HG03521 (cell line): ENCODE data around the gene MB21D2.

Experiments
- ATAC-seq: cut with Tn5 transposase; IDR thresholded peaks from one replicate; pipeline ENCODE4 v1.9.1; 2021; ENCODE audit warnings: mild to moderate bottlenecking, moderate library complexity; ENCODE audit not compliant: unreplicated experiment

MB21D2 gene

GRCh38 chr3:192835818-192836815 lies 81.5 kb downstream of the MB21D2 start:
- ATAC-seq = no peak

DNA sequence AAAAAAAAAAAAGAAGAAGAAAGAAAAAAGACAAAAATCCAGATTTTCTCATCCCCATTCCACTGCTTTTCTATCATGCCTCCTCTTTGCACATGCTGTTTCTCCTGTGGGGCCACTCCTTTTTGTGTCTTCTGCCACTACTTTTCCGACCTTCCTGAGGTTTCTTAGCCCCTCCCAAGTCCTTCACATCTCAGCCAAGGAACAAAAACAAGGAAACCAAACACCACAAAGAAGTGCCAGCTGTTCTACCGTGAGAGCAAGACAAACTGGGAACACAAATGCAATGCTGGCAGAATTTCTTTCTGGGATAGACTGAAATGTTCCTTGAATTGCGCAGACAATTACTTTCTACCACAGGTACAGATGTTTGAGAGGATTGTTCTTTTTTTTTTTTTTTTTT lies 83.2 kb downstream of the MB21D2 start:
- no peak for ATAC-seq

GRCh38 chr3:192833177-192833890 lies 84.3 kb downstream of the MB21D2 start:
- ATAC-seq = no peak

DNA sequence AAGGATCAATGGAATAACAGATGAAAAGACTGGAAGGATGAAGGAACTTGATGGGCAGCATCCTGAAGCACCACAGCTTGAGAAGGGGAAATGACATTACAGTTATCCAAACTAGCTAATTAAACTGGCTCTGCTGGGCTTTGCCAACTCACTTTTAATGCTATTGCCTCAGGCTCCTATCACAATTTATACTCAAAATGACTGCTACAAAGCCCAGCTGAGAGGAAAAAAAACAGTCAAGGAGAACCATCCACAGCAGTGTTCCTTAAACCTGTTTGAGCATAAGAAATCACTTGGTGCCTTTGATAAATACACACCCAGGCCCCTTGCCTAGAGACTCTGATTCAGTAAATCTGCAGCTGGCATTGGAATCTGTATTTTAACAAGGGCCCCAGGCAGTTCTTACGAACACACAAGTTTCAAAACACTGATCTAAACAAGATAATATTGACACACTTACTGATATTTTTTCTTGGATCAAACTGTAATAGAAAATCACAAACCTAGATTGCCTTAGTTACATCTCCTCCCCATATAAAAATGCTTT lies 85.8 kb downstream of the MB21D2 start:
- no peak for ATAC-seq

DNA sequence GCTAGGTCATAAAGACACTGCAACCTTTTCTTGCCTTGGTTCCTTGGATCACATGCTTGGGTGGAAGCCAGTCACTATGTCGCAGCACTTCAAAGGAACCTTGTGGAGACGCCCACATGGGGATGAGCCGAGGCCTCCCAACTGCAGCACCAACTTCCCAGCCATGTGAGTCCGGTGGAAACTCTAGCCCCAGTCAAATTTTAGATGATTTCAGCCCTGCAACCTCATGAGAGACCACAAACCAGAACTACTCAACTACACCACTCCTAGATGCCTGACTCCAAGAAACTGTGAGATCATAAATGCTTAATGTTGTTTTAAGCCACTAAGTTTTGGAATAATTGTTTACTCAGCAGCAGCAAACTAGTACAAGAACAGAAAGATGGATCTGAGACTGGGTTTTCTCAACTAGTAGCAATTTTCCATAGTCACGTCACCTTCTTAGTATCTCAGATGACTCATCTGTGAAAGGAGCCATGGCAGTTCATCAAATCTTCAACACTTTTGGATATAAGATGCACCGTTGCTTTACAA lies 86.5 kb downstream of the MB21D2 start:
- ATAC-seq = no peak

DNA sequence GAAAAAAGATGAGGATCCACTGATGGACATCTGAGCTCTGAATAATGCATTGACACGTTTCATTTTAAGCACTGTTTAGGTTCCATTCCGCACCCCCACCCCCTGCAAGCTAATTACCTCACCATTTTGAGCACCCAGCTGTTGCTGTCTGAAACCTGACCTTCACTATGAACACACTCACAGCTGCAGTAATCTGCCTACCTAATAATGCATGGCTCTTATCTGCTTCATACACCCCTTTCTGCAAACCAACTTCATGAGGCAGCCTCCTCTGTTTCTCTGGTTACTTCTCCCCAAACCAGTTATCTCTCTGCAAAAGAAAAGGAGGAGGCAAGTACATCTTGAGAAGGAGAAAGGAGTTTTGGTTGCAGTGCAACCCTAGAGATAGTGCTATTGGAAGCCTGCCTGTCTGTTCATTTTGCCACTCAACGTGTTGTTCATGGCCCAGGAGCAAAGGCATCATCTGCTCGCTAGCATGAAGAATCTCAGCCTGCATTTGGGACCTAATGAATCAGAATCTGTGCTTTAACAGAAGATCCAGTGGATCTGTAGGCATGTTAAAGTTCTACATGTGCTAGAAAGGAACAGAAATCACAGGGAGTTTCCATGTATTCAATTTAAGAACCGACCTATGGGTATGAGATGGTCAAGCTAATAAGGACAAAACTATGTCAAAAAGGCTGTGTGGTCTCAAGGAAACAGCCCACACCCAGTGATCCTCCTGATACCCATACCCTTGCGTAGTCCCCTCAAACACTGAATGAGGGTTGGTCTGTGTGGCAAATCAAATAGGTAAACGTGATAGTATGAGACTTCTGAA lies 87.2 kb downstream of the MB21D2 start:
- no peak for ATAC-seq

DNA sequence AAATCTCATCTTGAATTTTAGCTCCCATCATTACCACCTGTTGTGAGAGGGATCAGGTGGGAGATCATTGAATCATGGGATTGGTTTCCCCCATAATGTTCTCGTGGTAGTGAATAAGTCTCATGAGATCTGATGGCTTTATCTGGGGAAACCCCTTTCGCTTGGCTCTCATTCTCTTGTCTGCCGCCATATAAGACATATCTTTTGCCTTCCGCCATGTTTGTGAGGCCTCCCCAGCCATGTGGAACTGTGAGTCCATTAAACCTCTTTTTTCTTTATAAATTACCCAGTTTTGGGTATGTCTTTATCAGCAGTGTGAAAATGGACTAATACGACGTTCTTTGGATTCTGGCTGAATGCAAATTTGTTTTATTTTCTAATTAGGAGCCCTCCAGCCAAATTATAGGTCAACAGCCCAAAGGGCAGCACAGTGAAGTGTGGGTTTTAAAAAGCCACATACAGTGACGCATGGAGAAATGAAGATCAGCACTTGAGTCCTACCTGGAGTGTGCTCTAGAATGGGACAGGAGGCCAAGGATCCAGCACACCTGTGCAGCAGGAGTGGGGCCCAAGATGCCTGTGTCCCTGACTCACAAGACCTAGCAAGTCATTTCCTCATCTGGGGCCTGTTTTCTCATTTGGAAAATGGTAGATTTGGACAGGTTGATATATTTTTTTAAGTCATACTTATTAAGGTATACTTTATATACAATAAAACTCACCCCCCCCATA lies 89.6 kb downstream of the MB21D2 start:
- ATAC-seq = no peak

DNA sequence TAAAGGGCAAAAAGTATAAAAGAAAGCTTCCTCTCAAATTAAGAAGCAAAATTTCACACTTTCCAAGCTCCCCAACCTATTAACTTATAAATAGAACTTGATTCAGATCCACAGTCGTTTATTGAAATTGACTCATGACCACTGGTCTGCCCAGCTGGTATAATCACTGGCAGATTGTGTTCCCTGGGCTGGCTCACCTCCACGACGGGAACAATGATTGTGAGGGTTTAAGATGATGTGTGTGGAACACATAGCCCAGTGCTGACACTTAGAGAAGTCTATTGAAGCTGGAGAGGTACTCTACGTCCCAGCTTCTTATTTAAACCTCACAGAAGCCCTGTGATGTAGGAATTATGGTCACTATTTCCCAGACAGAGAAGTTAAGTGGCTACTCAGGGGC lies 90.4 kb downstream of the MB21D2 start:
- ATAC-seq = no peak

- no peak for ATAC-seq
Observed at GRCh38 chr3:192826214-192827006, 91.2 kb downstream of the MB21D2 start.

DNA sequence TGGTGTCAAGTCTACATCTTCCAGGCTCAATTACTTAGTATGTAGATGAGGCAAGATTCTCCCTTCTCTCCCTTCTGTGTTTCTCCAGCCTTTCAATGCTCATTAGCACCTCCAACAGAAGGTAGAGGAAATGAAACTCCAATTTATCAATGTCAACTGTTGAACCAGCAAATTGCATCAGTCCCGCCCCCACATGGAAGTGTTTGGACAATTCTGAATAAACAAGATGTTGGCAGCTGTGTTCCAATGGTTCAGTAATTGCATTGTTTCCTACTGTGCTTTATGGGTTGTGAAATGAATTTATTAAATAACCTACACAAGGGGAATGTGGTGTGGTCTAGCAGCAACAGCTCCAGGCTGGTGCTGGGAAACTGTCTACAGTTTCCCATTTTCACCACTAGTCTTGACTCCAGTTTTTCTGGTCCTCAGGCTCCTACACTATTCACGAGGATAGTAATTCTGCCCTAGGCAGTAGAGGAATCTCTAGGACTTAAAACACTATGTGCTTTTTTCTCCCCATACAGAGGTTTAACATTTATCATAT lies 91.9 kb downstream of the MB21D2 start:
- ATAC-seq = no peak

- no peak for ATAC-seq
Observed at GRCh38 chr3:192825216-192825615, 92.4 kb downstream of the MB21D2 start.

DNA sequence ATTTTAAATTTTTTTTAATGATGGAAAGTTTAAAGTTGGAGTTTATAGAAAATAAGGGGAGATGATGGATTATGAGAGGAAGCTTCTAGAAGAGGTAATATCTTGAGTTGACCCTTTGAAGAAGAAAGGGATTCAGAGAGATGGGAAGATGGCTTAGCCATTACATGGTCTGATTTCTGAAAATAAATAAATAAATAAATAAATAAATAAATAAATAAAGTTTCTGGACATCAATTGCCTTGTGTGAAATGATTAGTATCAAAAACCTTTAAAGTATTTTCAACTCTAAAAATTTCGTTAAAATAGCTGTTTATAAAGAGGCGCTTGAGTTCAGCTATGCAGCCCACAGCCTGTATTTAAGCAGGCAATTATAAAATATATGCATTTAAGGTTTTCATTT lies 93.3 kb downstream of the MB21D2 start:
- no peak for ATAC-seq

DNA sequence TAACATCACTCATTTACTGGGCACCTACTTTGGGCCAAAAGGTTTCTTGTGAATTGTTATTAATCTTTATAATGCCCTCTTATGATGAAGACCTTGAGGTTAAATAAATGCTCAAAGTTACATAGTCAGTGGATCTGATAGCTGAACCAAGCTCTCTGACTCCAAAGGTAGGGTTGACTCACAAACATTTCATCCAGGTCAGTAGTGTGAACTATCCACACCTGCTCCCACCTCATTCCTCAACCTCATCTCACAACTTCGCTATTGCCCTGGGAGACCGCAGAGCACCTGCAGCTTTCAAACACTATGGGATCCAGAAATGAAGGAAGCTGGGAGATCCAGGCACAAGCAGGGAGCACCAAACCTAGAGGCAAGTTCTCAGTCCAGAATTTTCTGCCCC lies 96.5 kb downstream of the MB21D2 start:
- no peak for ATAC-seq

- ATAC-seq = no peak
Observed at GRCh38 chr3:192820161-192820560, 97.5 kb downstream of the MB21D2 start.

- ATAC-seq = no peak
Observed at GRCh38 chr3:192819001-192819569, 98.6 kb downstream of the MB21D2 start.

DNA sequence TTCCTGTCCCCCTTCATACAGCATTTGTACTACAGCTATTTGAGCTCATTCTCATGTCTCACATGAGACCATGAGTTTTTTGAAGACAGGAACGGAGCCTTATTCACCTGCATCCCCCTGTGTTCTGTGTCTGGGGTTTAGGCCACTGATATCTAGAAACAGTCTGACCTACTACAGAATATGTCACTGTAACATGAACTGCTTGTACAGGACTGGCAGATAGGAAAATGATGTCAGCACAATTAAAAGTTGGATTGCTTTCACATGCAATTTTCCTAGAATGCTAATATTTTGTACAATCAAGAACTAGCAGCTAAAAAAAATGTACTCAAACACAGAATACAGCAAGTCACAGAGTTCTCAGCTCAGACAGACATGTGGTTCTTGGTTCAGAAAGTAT lies 99.5 kb downstream of the MB21D2 start:
- no peak for ATAC-seq

DNA sequence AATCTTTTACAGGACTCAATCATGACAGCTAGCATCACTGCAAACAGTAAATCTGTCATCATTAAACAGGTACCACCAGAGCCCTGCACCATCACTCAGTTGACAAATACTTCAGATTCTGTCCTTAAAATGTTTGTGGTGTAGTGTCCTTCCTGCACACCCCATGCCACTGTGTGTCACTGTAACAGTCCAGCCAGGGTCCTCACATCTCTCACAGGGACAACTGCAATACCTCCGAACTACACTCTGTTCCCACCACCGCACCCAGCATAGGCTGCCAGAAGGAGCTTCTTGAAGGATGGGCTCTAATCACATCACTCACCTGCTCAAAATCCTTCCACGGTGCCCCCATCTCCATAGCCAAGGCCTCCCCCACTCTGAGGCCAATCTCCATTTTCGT lies 100.2 kb downstream of the MB21D2 start:
- no peak for ATAC-seq

DNA sequence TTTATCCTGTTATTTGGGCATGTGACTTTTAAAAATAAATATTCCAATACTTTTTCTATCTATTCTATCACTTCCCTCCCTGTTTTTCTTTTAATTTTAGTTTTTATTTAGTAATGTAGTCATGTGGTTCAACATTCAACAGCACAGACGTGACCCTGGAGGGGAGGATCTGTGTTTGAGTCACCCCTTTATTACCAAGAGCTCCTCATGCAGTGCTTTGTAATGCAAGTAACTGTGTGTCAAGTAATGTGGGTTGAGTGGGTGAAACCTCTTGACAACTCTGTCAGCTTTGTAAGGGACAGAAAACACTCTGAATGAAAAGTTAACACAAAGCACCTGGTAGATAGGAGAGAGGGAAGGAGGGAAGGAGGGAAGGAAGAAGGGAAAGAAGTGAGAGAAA lies 100.6 kb downstream of the MB21D2 start:
- ATAC-seq = no peak

GRCh38 chr3:192816351-192816750 lies 101.3 kb downstream of the MB21D2 start:
- no peak for ATAC-seq
